HG03521 (cell line): ENCODE results near the gene LZTS2.
"Not testable (repeated sequence)": the region's sequence is repeated elsewhere in the genome, so short reads cannot be mapped to it uniquely, and the experiment has no call there.

ENCODE experiments used
- ATAC-seq: cut with Tn5 transposase; IDR thresholded peaks from one replicate; pipeline ENCODE4 v1.9.1; 2021; ENCODE audit warnings: mild to moderate bottlenecking, moderate library complexity; ENCODE audit not compliant: unreplicated experiment

LZTS2 gene

GRCh38 chr10:100999742-101000126, at the start of gene LZTS2:
TSS of gene LZTS2 (plus strand) at chr10:100999808. CDS start at chr10:101002539, 2,731 bp downstream.
- ATAC-seq, result no peak

- no peak for ATAC-seq
Observed at GRCh38 chr10:100960251-100960650, 39.4 kb upstream of the LZTS2 start.

- no peak for ATAC-seq
Observed at GRCh38 chr10:100962351-100963080, 37.1 kb upstream of the LZTS2 start.

- ATAC-seq, result no peak
Observed at GRCh38 chr10:100963826-100964225, 35.8 kb upstream of the LZTS2 start.

GRCh38 chr10:100965820-100966219, 33.8 kb upstream of the LZTS2 start:
- no peak for ATAC-seq

- no peak for ATAC-seq
Observed at GRCh38 chr10:100966887-100967286, 32.7 kb upstream of the LZTS2 start.

GRCh38 chr10:100967332-100967731, 32.3 kb upstream of the LZTS2 start:
- ATAC-seq, result no peak

GRCh38 chr10:100968062-100968736, 31.4 kb upstream of the LZTS2 start:
- ATAC-seq, result no peak

GRCh38 chr10:100968863-100969186, 30.8 kb upstream of the LZTS2 start:
- ATAC-seq, result no peak

GRCh38 chr10:100969187-100970075, 30.2 kb upstream of the LZTS2 start, which contains the start of gene SEMA4G:
TSS of gene SEMA4G (plus strand) at chr10:100969504. CDS start at chr10:100972913, 3,409 bp downstream.
- no peak for ATAC-seq

GRCh38 chr10:100970076-100970913, 29.3 kb upstream of the LZTS2 start:
- ATAC-seq, result no peak

- no peak for ATAC-seq
Observed at GRCh38 chr10:100970914-100971811, 28.4 kb upstream of the LZTS2 start.

GRCh38 chr10:100972115-100972903, 27.3 kb upstream of the LZTS2 start:
- no peak for ATAC-seq

- no peak for ATAC-seq
Observed at GRCh38 chr10:100972904-100973535, 26.6 kb upstream of the LZTS2 start.

GRCh38 chr10:100975397-100975796, 24.2 kb upstream of the LZTS2 start:
- ATAC-seq, result not testable (repeated sequence)

GRCh38 chr10:100976906-100977305, 22.7 kb upstream of the LZTS2 start:
- ATAC-seq, result no peak

- no peak for ATAC-seq
Observed at GRCh38 chr10:100977436-100977835, 22.2 kb upstream of the LZTS2 start.
